Retinal pigment epithelial cell (primary cell): Measurements from ENCODE around the gene GSDMA.
A peak's percentile ranks its signal among the peaks of the same experiment; 100 is the strongest.

Experiments used
- DNase-seq: peaks from one replicate; pipeline ENCODE4 v3.0.0-alpha.2; 2010; ENCODE audit warnings: low read depth
- H3K4me3 ChIP-seq: 2 replicates; pipeline ENCODE4 v1.5.1; 2011; ENCODE audit warnings: mild to moderate bottlenecking, low read length, control low read depth, moderate library complexity
- CTCF ChIP-seq: conservative IDR thresholded peaks from 2 replicates; pipeline ENCODE4 v1.5.1; 2011; ENCODE audit warnings: low read depth, low read length, control low read depth, inconsistent platforms

GSDMA gene

GRCh38 chr17:39929646-39930407, 33.0 kb upstream of the GSDMA start:
- peak; percentile 37 for DNase-seq
- no peak overlapping the region for H3K4me3 ChIP-seq
- no peak for TF ChIP-seq CTCF

GRCh38 chr17:39933912-39934311, 28.9 kb upstream of the GSDMA start:
- no peak for DNase-seq
- no peak for TF ChIP-seq CTCF
- no peak overlapping the region for H3K4me3 ChIP-seq

GRCh38 chr17:39934324-39934723, 28.5 kb upstream of the GSDMA start:
- no peak for TF ChIP-seq CTCF
- DNase-seq, result no peak
- no peak overlapping the region for H3K4me3 ChIP-seq

- DNase-seq, result no peak
- H3K4me3 ChIP-seq, result no peak overlapping the region
- no peak for TF ChIP-seq CTCF
Measured at GRCh38 chr17:39935909-39936308, 26.9 kb upstream of the GSDMA start.

GRCh38 chr17:39937447-39937846, 25.4 kb upstream of the GSDMA start:
- no peak overlapping the region for H3K4me3 ChIP-seq
- no peak for DNase-seq
- no peak for TF ChIP-seq CTCF

- DNase-seq, result no peak
- no peak for TF ChIP-seq CTCF
- H3K4me3 ChIP-seq, result no peak overlapping the region
Measured at GRCh38 chr17:39938140-39938869, 24.5 kb upstream of the GSDMA start.

- no peak for DNase-seq
- H3K4me3 ChIP-seq, result no peak overlapping the region
- TF ChIP-seq CTCF, result no peak
Measured at GRCh38 chr17:39939106-39939505, 23.7 kb upstream of the GSDMA start.
